ENCODE results near the gene KCNIP4. TPM values are rescaled to one million over a fixed set of nuclear protein-coding genes. Genes with fewer than 3 reads are reported as not detected.

KCNIP4 gene
- total and polyA plus RNA-seq, 2 experiments from 2014 or later, result 0.69 to 1.00 TPM

GRCh38 chr4:21522296-21522695 is 426.3 kb downstream of the KCNIP4 start:
- Histone ChIP-seq H2AFZ (no peak overlapping the region), H3K4me1 (ENCODE audit: insufficient read depth) (no peaks in the 10 kb centered on the region), H3K4me2 (no peak overlapping the region), H3K36me3 (replicated peaks; ENCODE audit: insufficient read depth, low read depth) (no peaks in the 10 kb centered on the region), H3K9me2 (replicated peaks; ENCODE audit: insufficient read depth) (no peaks in the 10 kb centered on the region), H3K9me3 (ENCODE audit: low read depth) (no peaks in the 10 kb centered on the region), H4K20me1 (ENCODE audit: insufficient read depth, poor library complexity, severe bottlenecking) (no peaks in the 10 kb centered on the region), H3K27me3 (no peaks in the 10 kb centered on the region), H3K4me3 (no peak overlapping the region), H3K27ac (no peak overlapping the region), H3K79me2 (no peaks in the 10 kb centered on the region)
- DNase-seq (ENCODE audit: low spot score), result no peak
- TF ChIP-seq CTCF (IDR thresholded peaks at IDR 0.05; ENCODE audit: poor library complexity) (no peak), EZH2 (IDR thresholded peaks at IDR 0.05; ENCODE audit: borderline replicate concordance) (no peak), EZH2phosphoT487 (IDR thresholded peaks at IDR 0.05; ENCODE audit: low read depth, severe bottlenecking, unreplicated experiment) (no peak)
- WGBS (ENCODE audit: low lambda C conversion rate, missing lambda C conversion rate), result 94% methylated on average over 3 of the region's 3 CpGs

DNA sequence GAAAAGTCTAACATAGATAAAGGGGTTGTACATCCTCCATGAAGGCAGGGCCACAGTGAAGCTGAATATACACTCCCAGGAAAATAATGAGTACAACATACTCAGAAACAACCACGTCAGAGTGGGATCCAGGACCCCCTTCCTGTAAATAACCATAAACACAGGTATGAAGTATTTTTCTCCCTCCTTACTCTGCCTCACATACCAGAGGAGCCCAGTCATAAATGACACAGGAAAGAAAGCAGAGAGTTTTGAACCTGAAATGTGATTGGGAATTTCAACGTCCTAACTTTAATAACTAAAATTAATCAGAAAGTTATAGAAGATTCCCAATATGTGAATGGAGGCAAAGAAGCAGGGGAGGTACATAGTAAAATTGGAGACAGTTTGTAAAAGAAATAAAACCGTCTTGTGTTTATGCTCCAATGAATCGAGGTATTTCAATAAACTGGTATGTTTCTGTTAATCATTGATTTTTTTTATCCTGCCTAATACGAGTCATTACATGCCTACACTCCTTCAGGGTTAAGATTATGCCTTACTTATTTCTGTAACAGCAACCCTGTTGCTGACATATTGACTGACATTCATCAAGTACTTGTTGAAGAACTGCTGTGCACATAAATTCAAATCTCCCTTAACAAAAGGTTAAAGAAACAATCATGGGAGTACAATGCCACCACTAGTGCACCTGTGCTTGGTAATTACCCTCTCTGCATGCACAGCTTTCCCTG is 431.3 kb downstream of the KCNIP4 start:
- H3K36me3 ChIP-seq (replicated peaks; ENCODE audit: insufficient read depth, low read depth), result no peaks in the 10 kb centered on the region
- 63% methylated on average over 5 of the region's 5 CpGs for WGBS (ENCODE audit: low lambda C conversion rate, missing lambda C conversion rate)
- no peak overlapping the region for H3K4me2 ChIP-seq
- no peaks in the 10 kb centered on the region for H3K4me1 ChIP-seq (ENCODE audit: insufficient read depth)
- no peak overlapping the region for H3K4me3 ChIP-seq
- H3K27ac ChIP-seq, result no peak overlapping the region
- no peaks in the 10 kb centered on the region for H3K9me3 ChIP-seq (ENCODE audit: low read depth)
- H3K27me3 ChIP-seq, result peaks cover 7% of the 10 kb centered on the region
- H4K20me1 ChIP-seq (ENCODE audit: insufficient read depth, poor library complexity, severe bottlenecking), result no peaks in the 10 kb centered on the region
- no peak for DNase-seq (ENCODE audit: low spot score)
- H3K79me2 ChIP-seq, result no peaks in the 10 kb centered on the region
- TF ChIP-seq EZH2phosphoT487 (IDR thresholded peaks at IDR 0.05; ENCODE audit: low read depth, severe bottlenecking, unreplicated experiment) (no peak), CTCF (IDR thresholded peaks at IDR 0.05; ENCODE audit: poor library complexity) (no peak), EZH2 (IDR thresholded peaks at IDR 0.05; ENCODE audit: borderline replicate concordance) (no peak)
- H2AFZ ChIP-seq, result no peak overlapping the region
- H3K9me2 ChIP-seq (replicated peaks; ENCODE audit: insufficient read depth), result no peaks in the 10 kb centered on the region

DNA sequence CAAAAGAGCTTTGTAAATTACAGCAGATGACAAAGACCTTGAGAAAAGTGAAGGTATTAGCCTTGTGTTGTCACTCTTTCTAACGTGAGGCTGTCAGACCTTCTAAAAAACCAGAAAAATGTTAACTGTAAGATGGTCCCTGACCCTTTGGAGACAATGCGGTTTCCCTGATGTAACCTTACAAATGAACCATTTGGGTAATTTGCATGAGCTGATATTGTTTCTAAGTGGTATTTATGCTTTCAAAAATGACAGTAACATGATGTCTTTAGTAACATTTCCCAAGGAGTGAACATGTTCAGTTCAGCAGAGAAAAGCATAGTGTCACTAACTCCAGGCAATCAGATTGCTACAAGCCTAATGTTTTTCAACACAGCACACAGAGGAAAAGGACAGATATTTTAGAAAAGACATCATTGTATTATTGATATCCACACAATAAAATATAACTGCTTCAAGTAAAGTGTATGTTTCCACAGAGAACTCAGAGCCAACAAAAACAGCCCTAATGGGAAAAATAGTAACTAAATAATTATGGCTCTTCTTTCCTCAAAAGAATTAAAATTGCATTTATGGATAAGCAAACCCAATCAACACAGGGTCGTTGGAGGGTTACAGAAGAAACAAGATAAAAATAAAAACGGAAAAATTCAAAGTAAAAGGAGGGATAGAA is 434.4 kb downstream of the KCNIP4 start:
- no peak overlapping the region for H3K4me3 ChIP-seq
- no peak for DNase-seq (ENCODE audit: low spot score)
- H3K4me2 ChIP-seq, result no peak overlapping the region
- WGBS (ENCODE audit: low lambda C conversion rate, missing lambda C conversion rate), result 76% methylated on average over 4 of the region's 4 CpGs
- H3K79me2 ChIP-seq, result no peaks in the 10 kb centered on the region
- H3K4me1 ChIP-seq (ENCODE audit: insufficient read depth), result no peaks in the 10 kb centered on the region
- H3K9me2 ChIP-seq (replicated peaks; ENCODE audit: insufficient read depth), result no peaks in the 10 kb centered on the region
- H3K36me3 ChIP-seq (replicated peaks; ENCODE audit: insufficient read depth, low read depth), result no peaks in the 10 kb centered on the region
- H3K27me3 ChIP-seq, result peaks cover 7% of the 10 kb centered on the region
- H3K9me3 ChIP-seq (ENCODE audit: low read depth), result no peaks in the 10 kb centered on the region
- no peak overlapping the region for H3K27ac ChIP-seq
- TF ChIP-seq EZH2 (IDR thresholded peaks at IDR 0.05; ENCODE audit: borderline replicate concordance) (no peak), EZH2phosphoT487 (IDR thresholded peaks at IDR 0.05; ENCODE audit: low read depth, severe bottlenecking, unreplicated experiment) (no peak), CTCF (IDR thresholded peaks at IDR 0.05; ENCODE audit: poor library complexity) (no peak)
- no peak overlapping the region for H2AFZ ChIP-seq
- H4K20me1 ChIP-seq (ENCODE audit: insufficient read depth, poor library complexity, severe bottlenecking), result no peaks in the 10 kb centered on the region

All from hepatocyte (in vitro differentiated cells).